Thymus (tissue), 11 donors: ENCODE measurements around the gene ZNF682. TPM values are rescaled to one million over a fixed set of nuclear protein-coding genes. Genes with fewer than 3 reads are reported as not detected.
"Not testable (repeated sequence)": the region's sequence is repeated elsewhere in the genome, so short reads cannot be mapped to it uniquely, and the experiment has no call there.

Experiments used
- DNase-seq, 9 donors: peaks; one replicate each; pipeline ENCODE4 v3.0.0-alpha.2; 2013; ENCODE audit warnings: low spot score in 9 of 9, low read depth in 6 of 9, missing footprints in 1 of 9
- H3K27ac ChIP-seq, 2 donors: one replicate each; pipeline ENCODE4 v1.5.1; 2013; ENCODE audit warnings: control low read depth in 1 of 2, low read depth in 1 of 2, low read length in 1 of 2, mild to moderate bottlenecking in 1 of 2, moderate library complexity in 1 of 2
- H3K27me3 ChIP-seq, 2 donors: one replicate each; pipeline ENCODE4 v1.5.1; 2013; ENCODE audit warnings: low read length in 1 of 2; ENCODE audit not compliant: control insufficient read depth in 2 of 2, insufficient read depth in 1 of 2
- H3K36me3 ChIP-seq, 2 donors: one replicate each; pipeline ENCODE4 v1.5.1; 2013; ENCODE audit warnings: low read length in 1 of 2, mild to moderate bottlenecking in 1 of 2, moderate library complexity in 1 of 2; ENCODE audit not compliant: control insufficient read depth in 2 of 2, insufficient read depth in 2 of 2
- H3K4me1 ChIP-seq, 2 donors: one replicate each; pipeline ENCODE4 v1.5.1; 2013; ENCODE audit warnings: low read length in 2 of 2; ENCODE audit not compliant: control insufficient read depth in 2 of 2, insufficient read depth in 2 of 2
- H3K4me3 ChIP-seq, 2 donors: one replicate each; pipeline ENCODE4 v1.5.1; 2013; ENCODE audit warnings: low read length in 2 of 2, control low read depth in 1 of 2, mild to moderate bottlenecking in 1 of 2
- H3K9me3 ChIP-seq, 2 donors: one replicate each; pipeline ENCODE4 v1.5.1; 2013; ENCODE audit warnings: low read length in 1 of 2, mild to moderate bottlenecking in 1 of 2; ENCODE audit not compliant: control insufficient read depth in 2 of 2, insufficient read depth in 1 of 2
- WGBS: extraction: QIAGEN DNeasy Blood & Tissue Kit; methylation state at CpG from one replicate; pipeline ENCODE4 v1.1.7; 2013; 5-methylcytosine and 5-hydroxymethylcytosine counted together
- polyA plus RNA-seq: library from polyadenylated mRNA; stranded (reverse); fragments of 200-250 nt; gene quantifications from one replicate; pipeline ENCODE4 v1.2.3, GENCODE V29; 2013
- total RNA-seq: library from RNA; stranded (reverse); fragments of 120-200 nt; gene quantifications from one replicate; pipeline ENCODE4 v1.2.4, GENCODE V29; 2013
- donor health status: healthy.

ZNF682 gene
- total and polyA plus RNA-seq, 2 donors = 4.7 to 19.6 TPM

DNA sequence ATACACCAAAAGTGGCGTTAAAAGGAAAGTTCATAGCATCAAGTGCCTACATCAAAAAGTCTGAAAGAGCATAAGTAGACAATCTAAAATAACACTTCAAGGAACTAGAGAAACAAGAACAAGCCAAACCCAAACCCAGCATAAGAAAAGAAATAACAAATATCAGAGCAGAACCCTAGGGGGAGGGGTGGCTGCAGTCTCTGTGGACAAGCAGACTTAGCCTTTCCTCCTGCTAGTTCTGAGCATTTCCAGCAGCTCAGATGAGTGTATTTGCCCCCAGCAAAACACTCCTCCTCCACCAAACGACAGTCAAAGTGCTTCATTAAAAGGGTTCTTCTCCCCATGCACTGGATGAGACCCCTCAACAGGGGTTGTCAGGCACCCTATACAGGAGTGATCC is 31.4 kb upstream of the ZNF682 start:
- Histone ChIP-seq H3K9me3 (peaks cover 1 to 4% of the 10 kb centered on the region in 2 donors), H3K4me3 (no peak overlapping the region), H3K27me3 (no peaks in the 10 kb centered on the region), H3K27ac (no peak overlapping the region), H3K36me3 (no peaks in the 10 kb centered on the region), H3K4me1 (no peaks in the 10 kb centered on the region)
- no peak for DNase-seq
- 80% methylated on average over 2 of the region's 2 CpGs for WGBS

- H3K4me1 ChIP-seq, H3K36me3 ChIP-seq, H3K4me3 ChIP-seq, H3K27me3 ChIP-seq, H3K27ac ChIP-seq, DNase-seq, H3K9me3 ChIP-seq: not testable (repeated sequence)
- 39% methylated on average over 7 of the region's 7 CpGs for WGBS
Measured at GRCh38 chr19:20068559-20068958, 29.3 kb upstream of the ZNF682 start.

DNA sequence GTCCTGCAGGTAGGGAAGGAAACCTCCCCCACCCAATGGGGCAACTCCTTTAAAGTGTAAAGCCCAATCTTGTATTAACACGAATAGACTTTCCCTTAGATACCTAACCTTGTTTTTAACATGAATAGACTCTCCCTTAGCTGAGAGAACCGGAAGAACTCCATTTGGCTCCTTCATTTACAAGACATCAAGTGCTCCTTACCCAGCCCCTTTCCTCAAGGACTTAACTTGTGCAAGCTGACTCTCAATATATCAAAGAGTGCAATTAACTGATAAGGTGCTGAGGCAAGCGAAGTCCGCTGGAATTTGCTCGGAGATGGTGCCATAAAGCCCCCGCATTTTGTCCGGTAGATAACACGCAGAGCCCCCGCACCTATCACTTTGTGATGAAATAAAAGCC is 28.6 kb upstream of the ZNF682 start:
- peaks cover 1 to 4% of the 10 kb centered on the region in 2 donors for H3K9me3 ChIP-seq
- WGBS = 29% methylated on average over 9 of the region's 9 CpGs
- H3K4me1 ChIP-seq = no peaks in the 10 kb centered on the region
- H3K27ac ChIP-seq = no peak overlapping the region
- no peaks in the 10 kb centered on the region for H3K36me3 ChIP-seq
- no peaks in the 10 kb centered on the region for H3K27me3 ChIP-seq
- no peak for DNase-seq
- no peak overlapping the region for H3K4me3 ChIP-seq

- peaks cover 1 to 4% of the 10 kb centered on the region in 2 donors for H3K9me3 ChIP-seq
- DNase-seq = no peak
- WGBS = 68% methylated on average over 3 of the region's 3 CpGs
Measured at GRCh38 chr19:20066861-20067260, 27.6 kb upstream of the ZNF682 start.

DNA sequence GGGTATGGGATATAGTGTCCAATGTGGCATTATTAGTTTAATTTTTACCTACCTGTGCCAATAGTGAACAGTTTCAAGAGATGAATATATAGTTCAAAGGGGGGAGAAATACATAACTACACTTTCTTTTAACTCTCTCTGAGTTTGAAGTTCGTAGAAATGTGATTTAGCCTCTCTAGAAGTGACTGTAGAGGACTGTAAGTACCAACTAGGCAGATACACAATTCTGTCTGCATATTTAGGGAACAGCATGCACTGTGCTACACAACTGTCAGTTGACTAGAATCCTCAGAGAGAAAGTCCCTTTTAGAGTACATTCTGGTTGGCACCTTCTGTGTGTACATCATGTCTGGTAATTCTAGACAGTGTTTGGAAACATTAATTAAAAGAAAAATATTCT is 21.0 kb upstream of the ZNF682 start:
- H3K27me3 ChIP-seq = no peaks in the 10 kb centered on the region
- DNase-seq = no peak
- H3K4me1 ChIP-seq = no peaks in the 10 kb centered on the region
- 76% methylated on average over 1 of the region's 1 CpG for WGBS
- H3K9me3 ChIP-seq = no peaks in the 10 kb centered on the region
- H3K27ac ChIP-seq = no peak overlapping the region
- H3K36me3 ChIP-seq = no peaks in the 10 kb centered on the region
- no peak overlapping the region for H3K4me3 ChIP-seq

More at GRCh38 chr19:20066861-20067260, 27.6 kb upstream of the ZNF682 start:
- Histone ChIP-seq H3K4me1 (no peaks in the 10 kb centered on the region), H3K27ac (no peak overlapping the region), H3K36me3 (no peaks in the 10 kb centered on the region), H3K27me3 (no peaks in the 10 kb centered on the region), H3K4me3 (no peak overlapping the region)

DNA sequence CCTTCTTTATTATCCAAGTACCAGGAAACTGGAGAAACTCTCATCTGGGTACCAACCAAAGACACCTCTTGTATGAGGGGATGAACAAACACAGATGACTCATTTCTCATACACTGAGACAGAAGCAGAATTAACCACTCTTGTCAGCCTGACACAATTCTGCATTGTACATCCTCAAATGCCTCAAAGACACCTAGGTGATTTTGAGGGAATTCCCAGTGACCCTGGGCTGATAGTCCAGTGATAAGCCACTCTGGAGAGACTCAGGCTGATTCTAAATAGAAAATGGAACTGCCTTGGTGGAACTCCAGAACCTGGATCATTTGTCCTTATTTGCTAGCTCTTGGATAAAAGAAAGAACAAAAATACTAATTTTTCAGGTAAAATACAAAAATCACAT is 19.4 kb upstream of the ZNF682 start:
- not testable (repeated sequence) for H3K27ac ChIP-seq, H3K36me3 ChIP-seq, H3K9me3 ChIP-seq, H3K27me3 ChIP-seq, DNase-seq, H3K4me3 ChIP-seq, H3K4me1 ChIP-seq

DNA sequence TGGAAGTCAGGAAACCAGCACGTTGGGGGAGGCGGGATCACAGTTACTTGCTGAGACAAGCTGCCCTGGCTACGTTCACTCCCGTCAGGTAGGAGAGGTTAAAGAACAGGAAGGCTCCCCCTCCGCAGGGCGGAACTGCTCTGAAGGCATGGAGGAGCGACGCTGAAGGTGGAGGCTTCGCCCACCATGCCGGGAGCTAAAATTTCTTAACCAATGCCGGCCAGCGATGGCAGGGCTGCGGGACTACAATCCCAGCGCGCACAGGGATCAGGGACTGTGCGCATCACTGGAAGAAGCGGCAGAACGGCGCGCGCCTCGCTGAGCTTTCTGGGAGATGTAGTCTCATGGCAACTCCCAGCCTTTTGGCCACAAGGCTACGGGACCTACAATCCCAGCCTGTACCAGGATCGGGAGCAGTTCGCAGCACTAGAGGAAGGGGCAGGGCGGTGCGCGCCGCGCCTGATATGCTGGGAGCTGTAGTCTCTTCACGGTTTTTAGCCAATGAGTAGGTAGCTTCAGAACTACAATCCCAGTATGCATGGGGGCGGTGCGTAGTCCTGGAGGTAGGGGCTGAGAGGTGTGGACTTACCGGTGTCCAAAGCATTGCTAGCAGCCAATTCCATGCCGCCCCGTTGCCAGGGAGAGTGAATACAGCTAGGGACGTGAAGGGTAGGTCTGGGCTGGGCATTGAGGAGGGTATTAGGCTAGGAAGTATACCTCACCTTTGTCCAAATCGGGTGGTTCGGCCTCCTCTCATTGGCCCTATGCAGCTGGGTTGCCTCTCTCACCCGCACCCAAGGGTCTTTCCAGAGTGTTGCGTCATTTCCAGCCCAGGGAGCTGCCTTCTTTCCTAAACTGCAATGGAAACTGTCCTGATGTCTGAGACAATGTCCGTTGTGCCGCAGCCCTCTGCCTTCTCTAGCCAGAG is 12.8 kb upstream of the ZNF682 start:
- 1% methylated on average over 43 of the region's 43 CpGs for WGBS
- Histone ChIP-seq H3K36me3 (no peaks in the 10 kb centered on the region), H3K27ac (peak overlapping the region; percentile 53 to 62), H3K4me3 (peak overlapping the region; percentile 62 to 73), H3K4me1 (peaks cover 3 to 9% of the 10 kb centered on the region in 2 donors), H3K27me3 (no peaks in the 10 kb centered on the region), H3K9me3 (peaks cover 0 to 2% of the 10 kb centered on the region in 2 donors)
- DNase-seq = peak in 8 of 9 donors; percentile 50 to 84 (median 63)

GRCh38 chr19:20045742-20046141 is 6.4 kb upstream of the ZNF682 start:
- not testable (repeated sequence) for H3K4me1 ChIP-seq, H3K4me3 ChIP-seq, H3K9me3 ChIP-seq, H3K27ac ChIP-seq, H3K36me3 ChIP-seq, DNase-seq, H3K27me3 ChIP-seq
- 56% methylated on average over 5 of the region's 5 CpGs for WGBS

DNA sequence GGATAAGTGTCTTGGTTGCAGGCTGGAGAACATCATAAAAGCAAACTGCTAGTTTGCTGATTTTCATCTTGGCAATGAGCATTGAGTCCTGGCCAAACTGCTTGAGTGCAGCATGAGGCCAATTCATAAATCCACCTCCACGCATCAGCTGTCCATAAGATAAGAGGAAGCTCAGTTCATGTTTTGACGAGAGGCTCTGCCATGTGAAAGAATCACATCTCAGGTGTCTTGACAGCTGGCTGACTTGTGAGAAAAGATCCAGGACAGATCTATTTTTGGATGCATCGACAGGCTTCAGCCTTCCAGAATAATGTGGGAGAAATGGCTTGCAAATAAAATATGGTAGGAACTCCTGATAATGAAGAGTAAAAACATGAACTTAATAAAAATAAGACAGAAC is 5.4 kb upstream of the ZNF682 start:
- no peaks in the 10 kb centered on the region for H3K27me3 ChIP-seq
- H3K4me3 ChIP-seq = no peak overlapping the region
- no peaks in the 10 kb centered on the region for H3K4me1 ChIP-seq
- no peak for DNase-seq
- peaks cover 0 to 3% of the 10 kb centered on the region in 2 donors for H3K9me3 ChIP-seq
- no peak overlapping the region for H3K27ac ChIP-seq
- no peaks in the 10 kb centered on the region for H3K36me3 ChIP-seq
- WGBS = 87% methylated on average over 3 of the region's 3 CpGs
